GM19438 (cell line): ENCODE data around the gene CCDC34.

ENCODE experiments used
- ATAC-seq: cut with Tn5 transposase; IDR thresholded peaks from one replicate; pipeline ENCODE4 v1.9.1; 2021; ENCODE audit warnings: low read depth; ENCODE audit not compliant: unreplicated experiment

CCDC34 gene

DNA sequence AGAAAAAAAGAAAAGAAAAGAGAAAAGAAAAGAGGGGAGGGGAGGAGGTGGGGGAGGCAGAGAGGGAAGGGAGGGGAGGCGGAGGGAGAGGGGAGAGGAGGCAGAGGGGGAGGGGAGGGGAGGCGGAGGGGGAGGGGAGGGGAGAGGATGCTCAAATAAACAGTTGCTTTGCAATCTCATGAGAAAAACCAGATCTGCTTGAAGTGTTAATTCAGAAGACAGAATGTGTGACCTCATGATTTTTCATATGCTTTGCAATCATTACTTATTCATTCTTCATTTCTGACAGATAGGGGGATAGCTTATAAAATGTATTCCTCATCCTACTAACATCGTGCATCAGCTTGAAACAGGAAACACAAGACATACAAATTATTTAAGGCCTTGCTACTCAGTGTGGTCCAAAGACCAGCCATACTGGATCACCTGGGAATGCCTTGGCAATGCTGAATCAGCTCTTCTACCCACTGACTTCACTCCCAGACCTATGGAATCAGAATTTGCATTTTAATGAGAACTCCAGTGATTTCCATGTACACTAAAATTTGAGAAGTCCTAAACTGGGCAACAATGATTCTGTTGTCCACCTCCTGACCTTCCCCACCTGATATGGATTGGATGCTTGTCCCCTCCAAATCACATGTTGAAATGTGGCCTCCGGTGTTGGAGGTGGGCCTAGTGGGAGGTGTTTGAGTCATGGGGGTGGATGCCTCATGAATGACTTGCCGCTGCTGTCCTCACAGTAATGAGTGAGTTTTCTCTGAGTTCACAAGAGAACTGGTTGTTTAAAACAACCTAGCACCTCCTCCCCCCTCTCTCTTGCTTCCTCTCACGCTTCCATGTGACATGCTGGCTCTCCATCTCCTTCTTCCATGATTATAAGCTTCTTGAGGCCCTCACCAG is 69.2 kb downstream of the CCDC34 start:
- ATAC-seq = no peak

DNA sequence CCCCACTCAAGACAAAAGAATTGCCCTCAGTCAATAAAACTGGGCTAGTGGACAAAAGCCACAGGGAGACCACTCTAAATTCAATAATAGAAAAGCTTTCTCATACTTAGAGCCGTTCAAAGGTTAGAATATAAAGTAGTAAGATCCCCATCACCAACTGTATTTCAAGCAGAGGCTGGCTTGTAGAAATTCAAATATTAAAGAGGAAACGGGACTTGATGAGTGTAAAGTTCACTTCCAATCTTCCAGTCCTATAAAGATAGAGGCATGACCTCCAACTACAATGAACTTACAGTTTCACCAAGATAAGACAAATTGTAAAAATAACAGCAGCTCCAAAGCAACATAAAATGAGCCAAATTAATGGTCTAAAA is 70.4 kb downstream of the CCDC34 start:
- no peak for ATAC-seq

- ATAC-seq = no peak
Observed at GRCh38 chr11:27291954-27292636, 70.9 kb downstream of the CCDC34 start.

GRCh38 chr11:27291302-27291889 is 71.6 kb downstream of the CCDC34 start:
- ATAC-seq = no peak

GRCh38 chr11:27290261-27291050 is 72.6 kb downstream of the CCDC34 start:
- ATAC-seq = no peak
